Smooth muscle cell (in vitro differentiated cells): Measurements from ENCODE around the gene CDADC1. TPM values are rescaled to one million over a fixed set of nuclear protein-coding genes. Genes with fewer than 3 reads are reported as not detected.

Experiments used
- DNase-seq: peaks from one replicate; lab custom pipeline; 2025; ENCODE audit not compliant: unreplicated experiment; lab: John Stamatoyannopoulos, UW
- H2AFZ ChIP-seq: fragments of 200-600 bp; sonication (generic); 2 replicates; pipeline ENCODE4 v1.6.0; 2016; ENCODE audit warnings: antibody characterized with exemption, low read depth, mild to moderate bottlenecking
- H3F3A ChIP-seq: fragments of 200-600 bp; sonication (generic); 2 replicates; pipeline ENCODE4 v1.6.0; 2017; ENCODE audit warnings: antibody characterized with exemption, low read depth
- H3K27ac ChIP-seq: fragments of 200-600 bp; sonication (generic); 2 replicates; pipeline ENCODE4 v1.5.1; 2016; ENCODE audit warnings: low read depth, mild to moderate bottlenecking
- H3K27me3 ChIP-seq: fragments of 200-600 bp; sonication (generic); 2 replicates; pipeline ENCODE4 v1.6.1; 2016; ENCODE audit warnings: low read depth, mild to moderate bottlenecking
- H3K36me3 ChIP-seq: fragments of 200-600 bp; sonication (generic); 2 replicates; pipeline ENCODE4 v1.5.1; 2016; ENCODE audit warnings: low read depth
- H3K4me1 ChIP-seq: fragments of 200-600 bp; sonication (generic); 2 replicates; pipeline ENCODE4 v1.5.1; 2016; ENCODE audit warnings: low read depth
- H3K4me2 ChIP-seq: fragments of 200-600 bp; sonication (generic); 2 replicates; pipeline ENCODE4 v1.6.0; 2016; ENCODE audit warnings: mild to moderate bottlenecking
- H3K4me3 ChIP-seq: fragments of 200-600 bp; sonication (generic); 2 replicates; pipeline ENCODE4 v1.5.1; 2016; ENCODE audit warnings: mild to moderate bottlenecking
- H3K79me2 ChIP-seq: fragments of 200-600 bp; sonication (generic); 2 replicates; pipeline ENCODE4 v1.6.0; 2016; ENCODE audit warnings: low read depth, mild to moderate bottlenecking
- H3K9ac ChIP-seq: fragments of 200-600 bp; sonication (generic); 2 replicates; pipeline ENCODE4 v1.6.0; 2016; ENCODE audit warnings: low read depth
- H3K9me3 ChIP-seq: fragments of 200-600 bp; sonication (generic); replicated peaks from 2 replicates; pipeline ENCODE4 v1.5.1; 2016; ENCODE audit warnings: low read depth
- H4K20me1 ChIP-seq: fragments of 200-600 bp; sonication (generic); 2 replicates; pipeline ENCODE4 v1.6.0; 2016; ENCODE audit warnings: low read depth
- WGBS: methylation state at CpG from one replicate; pipeline ENCODE4 v1.1.7; 2016; ENCODE audit warnings: low lambda C conversion rate; 5-methylcytosine and 5-hydroxymethylcytosine counted together
- polyA plus RNA-seq: library from polyadenylated mRNA; unstranded; fragments of >200 nt; fragmentation: Nextera tagmentation; extraction: Ambion mirVana; gene quantifications from 2 replicates; pipeline ENCODE4 v1.2.1, GENCODE V29; 2016
- total RNA-seq: library from RNA; depleted of rRNA; stranded (reverse); fragments of >200 nt; gene quantifications from 2 replicates; pipeline ENCODE4 v1.2.3, GENCODE V29; 2014
- TF ChIP-seq, protein P1 (sequence below): fragments of 200-600 bp; sonication (generic); IDR thresholded peaks from 2 replicates; pipeline ENCODE4 v1.5.1; 2017; ENCODE audit warnings: borderline replicate concordance, mild to moderate bottlenecking, antibody characterized with exemption; ENCODE audit not compliant: insufficient read depth, poor library complexity, severe bottlenecking

CDADC1 gene
- total and polyA plus RNA-seq, 2 experiments from 2014 or later: 11.1 to 22.6 TPM

DNA sequence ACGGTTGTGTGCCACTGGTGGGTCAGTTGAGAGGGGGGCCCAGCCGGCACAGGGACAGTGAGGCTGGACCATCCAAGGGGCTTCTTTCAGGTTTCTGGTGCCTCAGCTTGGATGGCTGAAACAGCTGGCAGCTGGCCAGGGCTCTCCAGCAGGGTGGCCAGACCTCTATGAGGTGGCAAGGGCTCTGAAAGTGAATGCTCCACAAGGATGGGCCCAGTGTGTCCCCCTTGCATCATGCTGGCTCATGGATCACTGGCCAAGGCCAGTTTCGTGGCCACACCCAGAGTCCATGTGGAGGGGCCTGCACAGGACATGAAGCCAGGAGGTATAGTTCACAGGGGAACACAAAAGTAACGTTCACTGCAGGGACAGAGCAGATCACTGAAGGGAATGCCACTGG, 49.6 kb downstream of the CDADC1 start:
- no peaks in the 10 kb centered on the region for H3K79me2 ChIP-seq
- H2AFZ ChIP-seq: no peak overlapping the region
- H3K4me1 ChIP-seq: no peaks in the 10 kb centered on the region
- no peak overlapping the region for H3K27ac ChIP-seq
- no peaks in the 10 kb centered on the region for H3F3A ChIP-seq
- no peaks in the 10 kb centered on the region for H3K27me3 ChIP-seq
- TF ChIP-seq, protein P1, sequence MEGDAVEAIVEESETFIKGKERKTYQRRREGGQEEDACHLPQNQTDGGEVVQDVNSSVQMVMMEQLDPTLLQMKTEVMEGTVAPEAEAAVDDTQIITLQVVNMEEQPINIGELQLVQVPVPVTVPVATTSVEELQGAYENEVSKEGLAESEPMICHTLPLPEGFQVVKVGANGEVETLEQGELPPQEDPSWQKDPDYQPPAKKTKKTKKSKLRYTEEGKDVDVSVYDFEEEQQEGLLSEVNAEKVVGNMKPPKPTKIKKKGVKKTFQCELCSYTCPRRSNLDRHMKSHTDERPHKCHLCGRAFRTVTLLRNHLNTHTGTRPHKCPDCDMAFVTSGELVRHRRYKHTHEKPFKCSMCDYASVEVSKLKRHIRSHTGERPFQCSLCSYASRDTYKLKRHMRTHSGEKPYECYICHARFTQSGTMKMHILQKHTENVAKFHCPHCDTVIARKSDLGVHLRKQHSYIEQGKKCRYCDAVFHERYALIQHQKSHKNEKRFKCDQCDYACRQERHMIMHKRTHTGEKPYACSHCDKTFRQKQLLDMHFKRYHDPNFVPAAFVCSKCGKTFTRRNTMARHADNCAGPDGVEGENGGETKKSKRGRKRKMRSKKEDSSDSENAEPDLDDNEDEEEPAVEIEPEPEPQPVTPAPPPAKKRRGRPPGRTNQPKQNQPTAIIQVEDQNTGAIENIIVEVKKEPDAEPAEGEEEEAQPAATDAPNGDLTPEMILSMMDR: no peak
- H4K20me1 ChIP-seq: no peaks in the 10 kb centered on the region
- no peak overlapping the region for H3K4me3 ChIP-seq
- H3K4me2 ChIP-seq: no peak overlapping the region
- H3K36me3 ChIP-seq: no peaks in the 10 kb centered on the region
- 85% methylated on average over 4 of the region's 4 CpGs for WGBS
- no peaks in the 10 kb centered on the region for H3K9me3 ChIP-seq
- no peak overlapping the region for H3K9ac ChIP-seq
- no peak for DNase-seq

DNA sequence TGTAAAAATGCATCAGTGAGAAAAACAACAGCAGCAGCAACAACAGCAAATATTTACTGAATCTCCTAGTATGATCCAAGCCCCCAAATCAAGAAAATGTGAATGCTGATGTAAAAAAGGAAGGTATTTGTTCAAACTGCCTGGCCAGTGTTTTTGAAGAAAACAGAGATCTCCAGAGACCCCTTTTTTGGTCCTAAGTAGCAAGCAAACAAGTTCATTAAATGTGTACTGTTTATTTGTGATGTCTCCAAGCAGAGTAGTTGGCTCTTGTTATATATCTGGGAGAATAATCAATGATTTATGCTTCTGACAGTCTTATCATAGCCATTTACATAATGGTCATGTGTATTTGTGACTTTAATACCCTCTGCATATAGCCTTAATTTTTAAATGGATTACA, 50.7 kb downstream of the CDADC1 start:
- no peak overlapping the region for H3K4me2 ChIP-seq

DNA sequence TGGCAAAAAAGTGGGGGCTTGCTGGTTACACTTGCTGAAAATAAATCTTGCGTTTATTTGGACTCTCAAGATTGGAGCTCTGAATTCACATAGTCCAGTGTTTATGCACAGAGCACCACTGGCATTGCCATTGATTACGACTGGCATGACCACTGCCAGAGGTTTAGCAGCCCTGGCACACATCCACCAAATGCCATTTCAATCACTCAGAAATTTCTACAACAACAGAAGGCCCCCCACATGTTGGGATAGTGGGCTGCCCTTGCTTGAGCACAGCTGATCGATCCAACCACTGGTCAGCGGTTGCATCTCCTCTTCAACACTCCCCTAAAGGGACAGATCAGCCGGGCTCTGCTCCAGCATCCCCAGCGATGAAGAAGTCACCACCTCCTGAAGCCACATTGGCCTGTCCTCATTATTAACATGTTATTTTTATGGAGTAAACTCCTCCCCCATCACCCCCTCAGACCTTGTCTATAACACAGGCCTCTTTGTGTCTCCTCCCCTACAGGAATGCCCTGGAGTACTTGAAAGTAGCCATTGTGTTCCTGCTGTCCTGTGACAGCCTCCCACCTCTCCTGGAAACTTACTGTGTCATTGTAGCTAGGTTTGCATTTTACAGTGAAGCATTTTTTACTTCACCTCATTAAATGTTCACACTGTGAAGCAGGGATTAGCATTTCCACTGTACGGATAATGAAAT, 51.3 kb downstream of the CDADC1 start:
- H3K36me3 ChIP-seq: no peaks in the 10 kb centered on the region
- H2AFZ ChIP-seq: no peak overlapping the region
- H3K27me3 ChIP-seq: no peaks in the 10 kb centered on the region
- DNase-seq: no peak
- no peak overlapping the region for H3K4me3 ChIP-seq
- no peaks in the 10 kb centered on the region for H4K20me1 ChIP-seq
- no peak overlapping the region for H3K4me2 ChIP-seq
- no peaks in the 10 kb centered on the region for H3K79me2 ChIP-seq
- no peaks in the 10 kb centered on the region for H3K4me1 ChIP-seq
- no peak overlapping the region for H3K27ac ChIP-seq
- H3K9ac ChIP-seq: no peak overlapping the region
- no peaks in the 10 kb centered on the region for H3K9me3 ChIP-seq
- no peaks in the 10 kb centered on the region for H3F3A ChIP-seq
- 92% methylated on average over 7 of the region's 7 CpGs for WGBS
- TF ChIP-seq, protein P1: no peak

More for the DNA sequence above, 50.7 kb downstream of the CDADC1 start:
- Histone ChIP-seq H2AFZ (no peak overlapping the region), H3K27ac (no peak overlapping the region), H3K79me2 (no peaks in the 10 kb centered on the region), H3F3A (no peaks in the 10 kb centered on the region), H3K4me1 (no peaks in the 10 kb centered on the region), H3K9me3 (no peaks in the 10 kb centered on the region), H3K9ac (no peak overlapping the region), H4K20me1 (no peaks in the 10 kb centered on the region), H3K27me3 (no peaks in the 10 kb centered on the region), H3K4me3 (no peak overlapping the region), H3K36me3 (no peaks in the 10 kb centered on the region)
- TF ChIP-seq, protein P1: no peak
- no peak for DNase-seq

DNA sequence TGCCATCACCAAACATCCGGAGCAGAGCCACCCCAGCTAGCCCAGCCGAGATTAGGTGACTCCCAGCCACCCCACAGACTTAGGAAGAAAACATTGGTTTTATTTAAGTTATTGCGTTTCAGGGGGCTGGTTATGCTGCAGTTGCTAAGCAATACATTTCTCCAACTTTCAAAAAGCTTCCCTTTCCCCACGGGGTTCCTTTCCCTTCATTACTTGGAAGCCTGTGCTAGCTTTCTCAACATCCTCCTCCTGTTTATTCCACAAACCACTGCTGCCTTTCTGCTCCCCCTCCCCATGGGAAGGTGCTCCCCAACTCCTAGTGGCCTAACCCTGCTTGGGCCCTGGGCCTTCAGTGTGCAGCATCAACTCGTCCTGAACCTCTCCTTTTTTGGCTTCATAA, 52.6 kb downstream of the CDADC1 start:
- H3K36me3 ChIP-seq: no peaks in the 10 kb centered on the region
- H3K27ac ChIP-seq: no peak overlapping the region
- H3K9me3 ChIP-seq: no peaks in the 10 kb centered on the region
- H3K27me3 ChIP-seq: no peaks in the 10 kb centered on the region
- WGBS: 76% methylated on average over 5 of the region's 5 CpGs
- no peaks in the 10 kb centered on the region for H3F3A ChIP-seq
- no peak overlapping the region for H3K4me3 ChIP-seq
- H4K20me1 ChIP-seq: no peaks in the 10 kb centered on the region
- TF ChIP-seq, protein P1: no peak
- H3K79me2 ChIP-seq: no peaks in the 10 kb centered on the region
- no peak overlapping the region for H3K9ac ChIP-seq
- H2AFZ ChIP-seq: no peak overlapping the region
- H3K4me2 ChIP-seq: no peak overlapping the region
- no peaks in the 10 kb centered on the region for H3K4me1 ChIP-seq
- DNase-seq: no peak
